Progenitor cell of endocrine pancreas (in vitro differentiated cells): ENCODE data around the gene ARFIP1. TPM values are rescaled to one million over a fixed set of nuclear protein-coding genes. Genes with fewer than 3 reads are reported as not detected.
"Not testable (repeated sequence)": the region's sequence is repeated elsewhere in the genome, so short reads cannot be mapped to it uniquely, and the experiment has no call there.

Source experiments
- DNase-seq: peaks from one replicate; pipeline ENCODE4 v3.0.0; 2021; ENCODE audit warnings: low spot score; ENCODE audit not compliant: unreplicated experiment
- H3K27ac Mint-ChIP-seq: 2 replicates; pipeline ENCODE4 v1.8.0; 2021; ENCODE audit warnings: mild to moderate bottlenecking, moderate library complexity, mixed read lengths
- H3K27me3 Mint-ChIP-seq: 2 replicates; pipeline ENCODE4 v1.8.0; 2021; ENCODE audit warnings: mixed read lengths
- H3K36me3 Mint-ChIP-seq: 2 replicates; pipeline ENCODE4 v1.8.0; 2022; ENCODE audit warnings: mixed read lengths; ENCODE audit not compliant: insufficient read depth
- H3K4me1 Mint-ChIP-seq: 2 replicates; pipeline ENCODE4 v1.8.0; 2021; ENCODE audit warnings: low read depth, mixed read lengths
- H3K4me3 Mint-ChIP-seq: 2 replicates; pipeline ENCODE4 v1.8.0; 2021; ENCODE audit warnings: low read depth, mild to moderate bottlenecking, moderate library complexity, mixed read lengths
- H3K9me3 Mint-ChIP-seq: 2 replicates; pipeline ENCODE4 v1.8.0; 2021; ENCODE audit warnings: low read depth, mixed read lengths
- total RNA-seq: library from RNA; stranded (reverse); gene quantifications from 2 replicates; pipeline ENCODE4 v1.2.1, GENCODE V29; 2021
- TF ChIP-seq, protein P1 (sequence below): fragments of 200-600 bp; sonication (generic); IDR thresholded peaks from one replicate; pipeline ENCODE4 v1.5.0; 2021; ENCODE audit warnings: antibody characterized with exemption, mild to moderate bottlenecking; ENCODE audit not compliant: unreplicated experiment

ARFIP1 gene
- total RNA-seq, 1 donor from 2014 or later: 31.7 TPM

DNA sequence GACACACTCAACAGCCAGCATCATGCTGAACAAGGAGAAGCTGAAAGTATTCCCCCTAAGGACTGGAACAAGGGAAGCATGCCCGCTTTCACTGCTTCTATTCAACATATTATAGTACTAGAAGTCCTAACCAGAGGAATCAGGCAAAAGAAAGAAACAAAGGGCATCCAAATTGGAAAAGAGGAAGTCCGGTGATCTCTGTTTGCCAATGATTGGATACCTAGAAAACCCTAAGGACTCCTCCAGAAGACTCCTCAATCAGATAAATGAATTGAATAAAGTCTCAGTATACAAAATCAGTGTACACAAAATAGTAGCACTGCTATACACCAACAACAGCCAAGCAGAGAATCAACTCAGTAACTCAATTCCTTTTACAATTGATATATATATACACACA lies 44.8 kb downstream of the ARFIP1 start:
- H3K9me3 Mint-ChIP-seq: peaks cover 54% of the 10 kb centered on the region
- no peaks in the 10 kb centered on the region for H3K4me1 Mint-ChIP-seq
- no peaks in the 10 kb centered on the region for H3K27me3 Mint-ChIP-seq
- no peak for DNase-seq
- TF ChIP-seq, protein P1, sequence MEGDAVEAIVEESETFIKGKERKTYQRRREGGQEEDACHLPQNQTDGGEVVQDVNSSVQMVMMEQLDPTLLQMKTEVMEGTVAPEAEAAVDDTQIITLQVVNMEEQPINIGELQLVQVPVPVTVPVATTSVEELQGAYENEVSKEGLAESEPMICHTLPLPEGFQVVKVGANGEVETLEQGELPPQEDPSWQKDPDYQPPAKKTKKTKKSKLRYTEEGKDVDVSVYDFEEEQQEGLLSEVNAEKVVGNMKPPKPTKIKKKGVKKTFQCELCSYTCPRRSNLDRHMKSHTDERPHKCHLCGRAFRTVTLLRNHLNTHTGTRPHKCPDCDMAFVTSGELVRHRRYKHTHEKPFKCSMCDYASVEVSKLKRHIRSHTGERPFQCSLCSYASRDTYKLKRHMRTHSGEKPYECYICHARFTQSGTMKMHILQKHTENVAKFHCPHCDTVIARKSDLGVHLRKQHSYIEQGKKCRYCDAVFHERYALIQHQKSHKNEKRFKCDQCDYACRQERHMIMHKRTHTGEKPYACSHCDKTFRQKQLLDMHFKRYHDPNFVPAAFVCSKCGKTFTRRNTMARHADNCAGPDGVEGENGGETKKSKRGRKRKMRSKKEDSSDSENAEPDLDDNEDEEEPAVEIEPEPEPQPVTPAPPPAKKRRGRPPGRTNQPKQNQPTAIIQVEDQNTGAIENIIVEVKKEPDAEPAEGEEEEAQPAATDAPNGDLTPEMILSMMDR: no peak
- no peak overlapping the region for H3K4me3 Mint-ChIP-seq
- no peak overlapping the region for H3K27ac Mint-ChIP-seq
- peaks cover 39% of the 10 kb centered on the region for H3K36me3 Mint-ChIP-seq

DNA sequence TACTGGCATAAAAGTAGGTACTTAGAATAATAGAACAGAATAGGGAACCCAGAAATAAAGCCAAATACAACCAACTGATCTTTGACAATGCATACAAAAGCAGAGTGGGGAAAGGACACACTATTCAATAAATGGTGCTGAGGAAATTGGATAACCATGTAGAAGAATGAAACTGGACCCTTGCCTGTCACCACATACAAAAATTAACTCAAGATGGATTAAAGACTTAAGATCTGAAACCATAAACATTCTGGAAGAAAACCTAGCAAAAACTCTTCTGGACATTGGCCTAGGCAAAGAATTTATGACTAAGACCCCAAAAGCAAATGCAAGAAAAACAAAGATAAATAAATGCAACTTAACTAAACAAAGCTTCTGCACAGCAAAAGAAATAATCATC lies 45.6 kb downstream of the ARFIP1 start:
- H3K4me1 Mint-ChIP-seq: no peaks in the 10 kb centered on the region
- H3K4me3 Mint-ChIP-seq: no peak overlapping the region
- DNase-seq: no peak
- H3K27me3 Mint-ChIP-seq: no peaks in the 10 kb centered on the region
- H3K27ac Mint-ChIP-seq: no peak overlapping the region
- H3K36me3 Mint-ChIP-seq: peaks cover 34% of the 10 kb centered on the region
- TF ChIP-seq, protein P1: no peak
- peaks cover 53% of the 10 kb centered on the region for H3K9me3 Mint-ChIP-seq

DNA sequence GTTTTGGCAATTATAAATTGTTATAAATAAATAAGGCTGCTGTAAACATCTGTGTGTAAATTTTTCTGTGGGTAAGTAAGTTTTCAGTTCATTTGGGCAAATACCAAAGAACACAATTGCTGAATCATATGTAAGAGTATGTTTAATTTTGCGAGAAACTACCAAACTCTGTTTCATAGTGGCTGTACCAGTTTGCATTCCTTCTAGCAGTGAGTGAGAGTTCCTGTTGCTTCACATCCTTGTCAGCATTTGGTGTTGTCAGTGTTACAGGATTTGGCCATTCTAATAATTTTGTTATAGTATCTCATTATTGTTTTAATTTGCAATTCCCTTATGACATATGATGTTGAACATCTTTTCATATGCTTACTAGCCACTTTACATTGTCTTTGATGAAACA lies 48.4 kb downstream of the ARFIP1 start:
- no peak for DNase-seq
- H3K9me3 Mint-ChIP-seq: peaks cover 32% of the 10 kb centered on the region
- H3K4me1 Mint-ChIP-seq: no peaks in the 10 kb centered on the region
- TF ChIP-seq, protein P1: no peak
- H3K36me3 Mint-ChIP-seq: peaks cover 39% of the 10 kb centered on the region
- no peak overlapping the region for H3K27ac Mint-ChIP-seq
- H3K27me3 Mint-ChIP-seq: no peaks in the 10 kb centered on the region
- H3K4me3 Mint-ChIP-seq: no peak overlapping the region

DNA sequence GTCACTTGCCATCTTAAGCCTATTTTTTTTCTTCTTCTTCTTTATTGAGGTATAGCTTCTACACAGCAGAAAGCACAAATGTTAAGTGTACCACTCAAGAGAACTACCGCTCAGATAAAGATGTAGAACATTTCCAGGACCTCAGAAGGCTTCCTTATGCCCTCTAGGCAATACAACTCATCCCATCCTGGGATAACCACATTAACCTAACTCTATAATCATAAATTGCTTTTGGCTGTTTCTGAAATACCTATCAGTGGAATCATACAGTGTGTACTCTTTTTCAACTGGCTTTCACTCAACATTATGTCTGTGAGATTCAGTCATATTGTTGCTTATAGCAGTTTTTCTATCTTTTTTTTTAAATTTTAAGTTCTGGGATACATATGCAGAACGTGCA lies 51.7 kb downstream of the ARFIP1 start:
- Mint-ChIP-seq H3K4me1 (no peaks in the 10 kb centered on the region), H3K4me3 (no peak overlapping the region), H3K36me3 (peaks cover 53% of the 10 kb centered on the region), H3K9me3 (peaks cover 12% of the 10 kb centered on the region), H3K27ac (no peak overlapping the region), H3K27me3 (no peaks in the 10 kb centered on the region)
- DNase-seq: no peak
- TF ChIP-seq, protein P1: no peak

DNA sequence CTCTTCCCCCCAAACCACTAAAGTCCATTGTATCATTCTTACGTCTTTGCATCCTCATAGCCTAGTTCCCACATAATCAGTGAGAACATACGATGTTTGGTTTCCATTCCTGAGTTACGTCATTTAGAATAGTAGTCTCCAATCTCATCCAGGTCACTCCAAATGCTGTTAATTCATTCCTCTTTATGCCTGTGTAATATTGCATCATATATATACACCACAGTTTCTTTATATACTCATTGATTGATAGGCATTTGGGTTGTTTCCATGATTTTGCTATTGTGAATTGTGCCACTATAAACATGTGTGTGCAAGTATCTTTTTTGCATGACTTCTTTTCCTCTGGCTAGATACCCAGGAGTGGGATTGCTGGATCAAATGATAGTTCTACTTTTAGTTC lies 57.2 kb downstream of the ARFIP1 start:
- TF ChIP-seq, protein P1: no peak
- Mint-ChIP-seq H3K27me3 (no peaks in the 10 kb centered on the region), H3K4me3 (no peak overlapping the region), H3K4me1 (no peaks in the 10 kb centered on the region), H3K9me3 (peaks cover 44% of the 10 kb centered on the region), H3K27ac (no peak overlapping the region), H3K36me3 (peaks cover 73% of the 10 kb centered on the region)
- DNase-seq: no peak

DNA sequence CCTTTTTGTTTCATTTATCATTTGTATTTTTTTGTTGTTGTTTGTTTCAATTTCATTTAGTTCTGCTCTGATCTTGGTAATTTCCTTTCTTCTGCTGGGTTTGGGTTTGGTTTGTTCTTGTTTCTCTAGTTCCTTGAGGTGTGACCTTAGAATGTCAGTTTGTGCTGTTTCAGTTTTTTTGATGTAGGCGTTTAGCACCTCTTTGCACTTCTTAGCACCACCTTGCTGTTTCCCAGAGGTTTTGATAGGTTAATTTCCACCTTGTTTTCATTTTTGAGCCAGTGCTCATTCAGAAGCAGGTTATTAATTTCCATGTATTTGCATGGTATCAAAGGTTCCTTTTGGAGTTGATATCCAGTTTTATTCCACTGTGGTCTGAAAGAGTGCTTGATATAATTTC lies 60.0 kb downstream of the ARFIP1 start:
- Mint-ChIP-seq H3K9me3 (peaks cover 52% of the 10 kb centered on the region), H3K36me3 (peaks cover 58% of the 10 kb centered on the region), H3K4me1 (peaks cover 14% of the 10 kb centered on the region)
- DNase-seq, H3K27me3 Mint-ChIP-seq, H3K4me3 Mint-ChIP-seq, H3K27ac Mint-ChIP-seq: not testable (repeated sequence)
